NCI-H1092 treated with DMSO at 0.1 percent for 48 hours (cell line): Measurements from ENCODE around the gene RNF20.
A peak's percentile ranks its signal among the peaks of the same experiment; 100 is the strongest.
"Not testable (repeated sequence)": the region's sequence is repeated elsewhere in the genome, so short reads cannot be mapped to it uniquely, and the experiment has no call there.

ENCODE experiments used
- DNase-seq: peaks from one replicate; lab custom pipeline; 2025; lab: John Stamatoyannopoulos, UW

Gene RNF20

DNA sequence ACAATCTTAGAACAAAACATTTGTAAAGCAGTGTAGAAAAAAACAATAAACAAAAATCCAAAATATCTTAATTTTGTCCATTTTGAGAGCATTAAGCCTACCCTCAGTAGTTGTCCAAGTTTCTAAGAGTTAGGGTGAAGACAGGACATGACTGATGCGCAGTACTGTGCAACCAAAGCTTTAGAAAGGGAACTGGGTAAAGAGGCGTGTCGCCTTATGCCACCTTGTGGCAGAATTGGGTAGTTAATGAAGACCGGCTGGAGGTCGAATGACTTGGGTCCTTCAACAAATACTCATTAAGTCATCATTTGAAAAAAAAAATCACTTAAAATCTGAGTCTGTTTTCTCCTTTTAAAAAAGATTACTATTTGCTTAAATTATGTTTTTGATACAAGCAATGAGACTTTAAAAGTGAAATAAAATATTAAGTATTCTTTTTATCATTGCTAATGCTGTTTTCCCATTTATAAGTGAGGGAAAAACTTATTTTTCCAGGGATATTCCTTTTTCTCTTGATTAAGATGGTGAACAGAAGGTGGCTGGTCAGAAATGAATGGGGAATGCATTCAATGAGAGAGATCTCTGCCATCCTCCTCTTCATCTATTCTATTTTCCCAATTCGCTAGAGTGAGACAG lies 3.5 kb upstream of the RNF20 start:
- peak; percentile 74 for DNase-seq

DNA sequence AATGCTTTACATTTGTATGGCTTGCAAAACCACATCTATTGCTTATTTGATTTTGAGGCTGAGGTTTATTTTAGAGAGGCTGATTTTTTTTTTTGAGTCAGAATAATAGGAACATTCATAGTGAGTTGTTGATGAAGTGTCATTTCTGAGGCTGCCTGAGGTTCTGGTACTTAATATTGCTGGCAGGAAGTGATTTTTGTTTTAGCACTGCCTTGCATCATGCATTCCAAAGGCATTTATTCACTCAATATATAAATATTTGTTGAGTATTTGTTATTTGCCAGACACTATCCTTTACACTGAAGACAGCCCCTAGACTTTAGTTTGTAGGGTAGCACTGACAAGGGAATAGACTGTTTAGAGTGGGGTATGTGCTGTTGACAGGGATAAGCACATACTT lies 2.7 kb downstream of the RNF20 start:
- DNase-seq: no peak

DNA sequence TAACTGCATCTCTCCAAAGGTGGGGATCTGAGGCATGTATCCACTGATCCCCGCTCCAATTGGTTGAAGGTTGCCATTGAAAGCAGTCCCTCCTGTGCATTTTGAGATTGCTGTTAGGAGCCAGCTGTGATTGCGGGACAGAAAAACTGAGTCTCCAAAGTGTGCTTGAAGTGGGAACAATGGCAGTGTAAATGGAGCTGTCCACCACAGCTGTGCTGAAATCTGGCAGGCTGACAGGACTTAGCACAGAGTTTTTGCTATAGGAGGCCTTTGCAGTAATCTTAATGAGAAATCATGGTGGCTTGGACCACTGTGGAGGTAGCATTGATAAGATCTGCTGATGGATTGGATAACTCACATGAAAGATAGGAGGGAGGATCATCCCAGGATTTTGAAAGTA lies 3.3 kb downstream of the RNF20 start:
- DNase-seq: no peak

DNA sequence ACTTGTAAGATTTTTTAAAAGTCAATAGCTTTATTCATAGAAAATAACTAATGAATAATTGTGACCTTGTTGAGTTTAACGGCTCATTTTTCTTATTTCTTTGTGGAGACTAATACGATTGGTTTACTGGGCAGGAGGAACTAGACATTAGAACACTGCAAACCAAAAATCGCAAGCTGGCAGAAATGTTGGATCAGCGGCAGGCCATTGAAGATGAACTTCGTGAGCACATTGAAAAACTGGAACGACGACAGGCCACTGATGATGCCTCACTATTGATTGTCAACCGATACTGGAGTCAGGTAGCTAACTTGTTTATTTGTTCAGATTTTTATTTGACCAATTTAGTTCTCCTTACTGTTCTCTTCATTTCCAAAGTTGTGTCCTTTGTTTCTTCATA lies 6.4 kb downstream of the RNF20 start:
- DNase-seq: no peak

DNA sequence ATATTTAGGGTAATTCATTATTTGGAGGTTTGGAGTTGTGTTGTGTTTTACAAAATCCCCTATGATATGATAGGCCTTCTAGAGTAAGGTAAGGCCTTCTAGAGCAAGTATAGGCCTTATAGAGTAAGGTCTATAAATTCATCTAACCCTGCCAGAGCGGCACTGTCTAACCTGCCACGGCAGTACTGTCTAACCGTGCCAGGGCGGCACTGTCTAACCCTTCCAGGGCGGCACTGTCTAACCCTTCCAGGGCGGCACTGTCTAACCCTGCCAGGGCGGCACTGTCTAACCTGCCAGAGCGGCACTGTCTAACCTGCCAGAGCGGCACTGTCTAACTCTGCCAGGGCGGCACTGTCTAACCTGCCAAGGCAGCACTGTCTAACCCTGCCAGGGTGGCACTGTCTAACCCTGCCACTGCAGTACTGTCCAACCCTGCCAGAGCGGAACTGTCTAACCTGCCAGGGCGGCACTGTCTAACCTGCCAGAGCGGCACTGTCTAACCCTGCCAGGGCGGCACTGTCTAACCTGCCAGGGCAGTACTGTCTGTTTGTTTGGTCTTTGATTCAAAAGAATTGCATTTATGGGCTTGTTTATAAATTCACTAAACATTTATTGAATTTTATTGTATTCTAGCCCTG lies 9.6 kb downstream of the RNF20 start:
- DNase-seq: no peak

DNA sequence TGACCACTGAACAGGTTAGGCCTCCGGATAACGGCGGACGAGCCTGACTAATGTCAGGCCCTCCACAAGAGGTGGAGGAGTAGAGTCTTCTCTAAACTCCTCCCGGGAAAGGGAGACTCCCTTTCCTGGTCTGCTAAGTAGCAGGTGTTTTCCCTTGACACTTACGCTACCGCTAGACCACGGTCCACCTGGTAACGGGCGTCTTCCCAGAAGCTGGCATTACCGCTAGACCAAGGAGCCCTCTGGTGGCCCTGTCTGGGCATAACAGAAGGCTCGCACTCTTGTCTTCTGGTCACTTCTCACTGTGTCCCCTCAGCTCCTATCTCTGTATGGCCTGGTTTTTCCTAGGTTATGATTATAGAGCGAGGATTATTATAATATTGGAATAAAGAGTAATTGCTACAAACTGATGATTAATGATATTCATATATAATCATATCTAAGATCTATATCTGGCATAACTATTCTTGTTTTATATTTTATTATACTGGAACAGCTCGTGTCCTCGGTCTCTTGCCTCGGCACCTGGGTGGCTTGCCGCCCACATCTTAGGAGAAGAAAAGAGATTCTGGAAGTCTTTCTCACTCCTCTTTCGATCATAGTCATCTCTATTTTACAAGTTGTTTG lies 15.9 kb downstream of the RNF20 start:
- DNase-seq: not testable (repeated sequence)

DNA sequence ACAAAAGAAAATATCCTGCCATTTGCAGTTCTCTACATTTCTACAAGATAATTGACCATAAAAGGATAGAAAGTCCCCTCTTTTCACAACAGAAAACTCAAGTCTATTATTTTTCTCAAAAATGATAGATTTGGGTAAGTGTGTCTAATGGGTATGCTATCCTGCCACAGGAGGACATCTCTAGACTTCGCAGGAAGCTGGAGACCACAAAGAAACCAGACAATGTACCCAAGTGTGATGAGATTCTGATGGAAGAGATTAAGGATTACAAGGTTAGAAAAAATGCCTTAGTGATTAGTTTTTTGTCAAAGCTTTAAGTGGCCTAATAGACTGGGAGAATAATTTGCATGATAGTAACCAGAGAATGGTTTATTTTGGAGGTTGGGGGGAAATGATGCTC lies 28.1 kb downstream of the RNF20 start:
- DNase-seq: no peak

DNA sequence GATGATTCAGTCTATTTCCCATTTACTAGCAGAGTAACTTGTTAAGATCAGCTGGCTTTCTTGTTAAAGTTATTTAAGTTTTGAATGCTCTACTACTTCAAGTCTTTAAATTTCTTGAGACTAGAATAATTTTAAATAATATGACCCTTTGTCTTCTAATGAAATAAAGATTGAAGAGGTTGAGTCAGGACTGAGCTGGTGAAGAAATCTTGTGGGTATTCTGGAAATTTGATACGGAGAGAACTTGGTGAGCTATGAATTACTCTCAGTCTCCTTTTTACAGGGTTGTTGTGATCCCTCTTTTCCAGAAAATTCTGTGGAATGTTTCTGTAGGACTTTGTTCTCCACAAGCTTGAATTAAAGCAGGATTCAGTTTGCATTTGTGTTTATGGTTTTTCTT lies 29.3 kb downstream of the RNF20 start:
- DNase-seq: no peak

DNA sequence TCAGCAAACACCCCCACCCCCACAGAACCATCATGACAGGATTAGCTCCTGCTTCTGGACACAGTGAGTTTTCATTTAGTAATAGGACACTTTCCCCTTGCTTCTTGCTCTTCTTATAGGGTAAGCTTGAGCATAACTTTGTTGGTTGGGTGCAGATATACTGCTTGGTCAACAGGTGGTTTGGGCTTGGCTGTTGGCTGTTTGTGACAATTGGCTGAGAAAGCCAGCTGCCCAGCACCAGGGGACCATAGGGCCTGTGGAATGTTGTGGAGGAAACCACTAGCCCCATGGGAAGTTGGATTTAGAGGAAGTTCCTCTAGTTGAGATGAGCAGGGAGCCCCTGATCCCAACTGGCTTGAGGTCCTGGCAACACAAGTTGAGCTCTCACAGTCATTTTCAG lies 30.6 kb downstream of the RNF20 start:
- no peak for DNase-seq

DNA sequence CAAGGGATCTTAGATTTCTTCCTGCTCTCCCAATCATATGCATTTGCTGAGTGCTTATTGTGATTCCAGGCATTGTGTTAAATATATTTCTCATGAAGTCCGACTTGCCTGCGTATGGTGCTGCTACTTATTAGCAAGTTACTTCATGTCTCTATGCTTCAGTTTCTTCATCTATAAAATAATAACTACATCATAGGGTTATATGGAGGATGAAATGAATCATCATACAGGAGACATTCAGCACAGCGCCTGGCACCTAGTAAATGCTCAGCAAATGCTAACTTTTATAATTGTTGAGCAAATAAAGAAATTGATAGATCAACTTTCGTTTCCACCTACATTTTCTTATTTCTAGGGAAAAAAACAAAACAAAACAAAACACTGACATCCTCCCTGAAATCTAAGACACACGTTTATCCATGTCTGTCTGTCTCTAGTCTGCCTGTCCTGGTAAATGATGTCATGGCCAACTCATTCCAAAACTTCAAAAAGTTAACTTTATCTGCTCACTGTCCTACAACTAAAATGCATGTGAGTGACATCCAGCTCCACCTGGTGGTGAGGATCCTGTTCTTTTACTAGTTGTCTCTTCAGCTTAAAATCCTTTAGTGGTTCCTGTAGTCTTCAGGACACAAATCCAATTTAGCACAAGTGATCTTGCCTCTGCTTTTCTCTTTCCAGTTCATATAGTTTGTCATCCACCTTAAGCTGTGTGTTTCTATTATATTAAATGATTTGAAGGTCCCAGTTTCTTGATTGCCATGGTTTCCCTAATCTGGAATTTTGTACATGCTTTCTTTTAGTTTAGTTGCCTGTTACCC lies 33.5 kb downstream of the RNF20 start:
- no peak for DNase-seq

DNA sequence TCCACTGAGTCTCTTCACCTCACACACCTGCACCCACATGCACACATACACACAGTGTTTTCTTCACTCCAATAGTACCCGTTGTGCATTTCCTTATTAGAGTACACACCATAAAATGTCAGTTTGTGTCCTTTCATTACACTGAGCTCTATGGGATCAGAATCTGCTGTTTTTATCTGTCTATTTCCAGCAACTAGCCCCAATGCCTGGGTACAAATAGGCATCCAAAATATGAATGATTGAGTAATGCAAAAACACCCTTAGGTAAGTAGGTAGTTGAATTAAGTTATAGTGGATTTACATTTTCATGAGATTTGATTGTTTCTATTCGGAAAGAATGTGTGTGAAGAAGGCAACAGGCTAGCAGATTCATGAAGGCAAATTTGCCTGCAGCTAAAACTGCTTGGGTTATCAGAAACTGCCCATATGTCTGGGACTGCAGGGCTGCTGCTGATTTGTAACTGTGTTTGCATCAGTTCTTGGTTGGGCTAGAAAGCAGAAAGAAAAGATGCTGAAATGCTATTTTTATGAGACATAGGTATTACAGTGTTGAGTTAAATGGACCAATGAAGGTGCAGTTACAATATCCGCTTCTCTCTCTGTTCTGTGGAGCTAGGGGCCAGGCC lies 34.2 kb downstream of the RNF20 start:
- no peak for DNase-seq

DNA sequence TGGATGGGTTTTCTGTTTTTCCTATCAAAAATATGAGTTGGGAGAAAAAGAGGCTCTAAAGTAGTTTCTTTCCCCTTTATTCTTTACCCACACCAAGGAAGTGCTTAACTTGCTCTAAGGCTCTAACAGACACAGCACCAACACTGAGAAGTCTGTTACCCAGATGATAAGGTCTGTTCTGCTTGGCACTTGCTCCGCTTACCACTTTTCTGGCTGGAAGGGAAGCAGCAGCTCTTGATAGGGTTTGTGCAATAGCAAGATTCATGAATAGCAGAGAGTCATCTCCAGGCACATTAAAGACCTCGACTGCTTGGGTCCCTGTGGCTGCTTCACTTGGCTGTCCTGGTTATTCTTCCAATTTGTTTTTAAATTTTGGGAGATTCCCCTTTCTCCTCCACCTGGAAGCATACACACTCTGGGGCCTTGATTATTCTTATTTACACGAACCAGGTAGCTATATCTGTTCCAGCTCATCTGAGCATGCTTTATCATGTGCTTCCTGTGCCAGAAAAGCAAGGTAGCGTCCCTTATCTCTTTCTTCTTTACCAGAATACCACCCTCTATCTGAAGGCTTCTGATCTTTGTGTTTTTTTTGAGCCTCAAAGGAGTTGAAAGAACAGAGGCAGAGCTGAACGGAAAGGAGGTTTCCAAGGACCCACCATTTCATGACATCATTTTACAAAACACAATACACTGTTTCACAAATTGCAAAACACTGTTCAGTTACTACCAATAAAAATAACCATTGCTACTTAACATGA lies 36.3 kb downstream of the RNF20 start:
- no peak for DNase-seq

DNA sequence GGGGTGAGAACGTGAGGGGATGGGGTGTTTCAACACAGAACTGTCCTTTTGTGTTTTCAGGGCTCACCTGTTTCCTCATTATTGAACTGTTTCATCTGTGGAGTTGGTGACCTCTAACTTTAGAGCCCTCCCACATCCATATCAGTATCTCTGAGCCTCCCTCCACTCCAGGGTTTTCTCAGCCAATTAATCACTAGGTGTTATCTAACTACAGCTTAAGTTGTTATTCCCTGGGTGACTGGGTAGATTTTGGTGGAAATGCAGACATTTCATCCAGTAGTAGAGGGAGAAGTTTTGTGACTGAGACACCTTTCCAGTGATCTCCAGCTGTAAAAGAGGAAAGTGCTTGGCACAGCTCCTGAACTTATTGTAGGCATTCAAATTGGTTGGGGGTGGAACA lies 37.5 kb downstream of the RNF20 start:
- DNase-seq: no peak

DNA sequence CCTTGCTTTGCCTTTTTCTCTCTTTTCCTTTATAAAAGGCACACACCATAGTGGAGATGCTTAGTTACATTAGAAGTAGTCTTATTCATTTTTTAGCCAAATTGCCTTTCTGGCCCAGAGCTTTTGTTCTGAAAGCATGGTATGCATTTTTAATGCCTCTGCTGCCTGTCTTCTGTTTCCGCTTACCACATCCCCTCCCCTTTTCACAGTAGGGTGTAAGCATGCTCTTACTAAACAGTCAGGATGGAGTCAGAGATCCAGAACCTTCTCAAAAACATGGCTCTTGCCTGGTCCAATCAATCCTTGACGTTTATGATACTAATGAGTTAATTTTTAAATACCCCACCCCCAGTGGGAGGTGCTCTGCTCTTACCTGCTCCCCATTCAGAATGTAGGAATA lies 38.7 kb downstream of the RNF20 start:
- no peak for DNase-seq

DNA sequence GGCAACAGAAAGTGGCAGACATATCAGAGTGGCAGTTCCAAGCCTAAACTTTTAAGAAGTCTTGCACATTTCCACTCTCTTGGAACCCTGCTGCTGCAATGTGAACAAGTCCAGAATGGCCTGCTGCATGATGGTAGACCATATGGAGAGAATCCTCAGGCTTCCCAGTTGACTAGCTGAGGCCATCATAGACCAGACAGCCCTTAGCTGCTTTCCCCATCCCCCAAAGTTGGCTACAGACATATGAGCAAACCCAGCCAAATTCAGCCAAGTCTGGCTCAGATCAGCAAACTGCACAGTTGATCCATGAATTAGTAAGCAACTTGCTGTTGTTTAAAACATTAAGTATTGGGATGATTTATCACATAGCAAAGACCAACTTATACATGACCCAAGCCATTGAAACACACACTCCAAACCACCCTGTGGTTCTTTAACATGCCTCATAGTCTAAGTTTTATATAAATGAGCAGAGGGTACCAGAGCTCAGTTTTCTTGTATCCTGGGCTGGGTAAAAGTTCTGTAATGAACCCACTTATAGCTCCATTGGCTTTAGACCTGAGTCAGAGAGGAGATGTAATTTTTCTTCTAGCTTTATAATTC lies 41.2 kb downstream of the RNF20 start:
- no peak for DNase-seq

DNA sequence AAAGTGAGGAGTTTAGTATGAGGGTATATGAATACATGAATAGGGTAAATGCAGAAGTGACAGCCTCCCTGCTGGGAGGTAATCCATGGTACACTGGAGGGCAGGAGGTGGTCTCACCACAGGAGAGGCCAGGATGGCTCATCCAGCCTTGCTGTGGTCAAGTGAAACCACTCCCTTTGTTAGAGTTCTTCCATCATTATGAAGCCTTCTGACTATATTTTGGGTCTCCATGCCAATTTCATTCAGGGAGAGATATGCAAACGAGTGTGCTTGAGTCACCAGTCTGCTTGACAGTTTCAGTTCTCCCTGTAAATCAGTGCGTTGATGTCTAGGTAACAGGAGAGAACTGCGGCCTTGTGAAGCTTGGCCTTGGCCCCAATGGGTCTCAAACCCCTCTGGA lies 44.7 kb downstream of the RNF20 start:
- DNase-seq: no peak

DNA sequence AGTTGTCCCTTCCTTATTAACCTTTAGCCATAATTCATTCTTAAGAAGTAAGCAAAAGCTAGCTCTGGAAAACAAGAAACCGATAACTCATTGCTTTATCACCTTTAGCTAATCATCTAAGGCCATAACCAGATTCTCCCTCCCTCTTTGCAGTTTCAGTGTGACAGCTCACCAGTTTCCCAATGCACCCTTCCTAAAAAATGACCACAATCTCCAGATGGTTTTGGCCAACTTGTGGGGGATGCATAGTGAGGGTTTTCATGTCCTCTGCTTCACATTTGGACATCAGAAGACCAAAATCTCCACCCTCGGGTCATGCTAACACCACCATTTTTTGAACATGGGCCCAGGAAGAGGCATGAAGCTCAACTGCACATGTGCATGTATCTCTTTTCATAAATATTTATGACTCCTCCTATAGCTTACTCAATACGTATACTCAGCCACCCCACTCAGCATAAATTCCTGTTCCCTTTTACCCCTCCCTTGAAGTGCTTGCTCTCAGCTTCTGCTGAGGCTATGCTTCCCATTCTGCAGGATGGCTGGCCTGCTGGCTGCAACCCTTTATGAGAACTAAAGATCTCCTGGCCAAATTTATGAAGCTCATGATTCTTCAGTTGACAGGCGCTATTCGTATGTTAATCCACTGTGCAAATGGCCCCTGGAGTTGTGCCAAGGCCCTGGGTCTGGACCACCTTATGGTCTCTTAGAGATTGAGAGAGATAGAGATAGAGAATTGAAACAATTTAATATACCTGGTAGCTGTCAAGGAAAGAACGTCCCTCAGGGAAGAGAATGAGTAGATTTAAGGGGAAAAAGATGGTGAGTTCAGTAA lies 46.3 kb downstream of the RNF20 start:
- DNase-seq: no peak

DNA sequence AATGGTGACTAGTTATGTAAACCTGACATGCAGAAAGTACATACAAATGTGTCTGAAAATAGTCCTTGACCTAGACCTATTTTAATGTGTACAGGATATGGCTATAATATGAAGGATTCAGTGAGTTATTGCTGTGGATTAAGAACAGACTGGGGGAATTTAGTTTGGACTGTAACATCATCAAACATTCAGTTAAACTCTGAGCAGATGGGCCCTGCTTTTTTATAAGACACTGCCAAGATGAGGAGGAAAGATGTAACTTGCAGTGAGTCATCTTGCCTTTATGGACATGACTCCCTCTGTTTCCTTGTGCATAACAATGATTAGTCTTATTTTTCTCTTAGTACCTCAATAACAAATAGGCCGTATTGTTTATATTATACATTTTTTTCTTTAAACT lies 48.9 kb downstream of the RNF20 start:
- DNase-seq: no peak

DNA sequence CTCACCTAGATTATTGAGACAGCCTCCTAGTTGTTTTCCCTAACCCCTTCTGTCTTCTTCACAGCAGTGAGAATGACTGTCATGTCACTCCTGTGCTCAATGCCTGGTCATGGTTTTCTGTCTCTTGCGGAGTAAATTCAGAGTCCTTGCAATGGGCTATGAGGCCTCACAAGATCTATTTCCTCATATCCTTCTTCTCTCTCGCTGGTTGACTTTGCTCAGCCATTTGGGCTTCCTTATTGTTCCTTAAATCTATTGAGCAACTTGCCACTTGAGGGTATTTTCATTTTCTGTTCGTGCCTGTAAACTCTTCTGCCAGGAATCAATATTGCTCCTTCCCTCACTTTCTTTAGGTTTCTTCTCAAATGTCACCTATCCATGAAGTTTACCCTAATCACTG lies 52.1 kb downstream of the RNF20 start:
- DNase-seq: no peak

DNA sequence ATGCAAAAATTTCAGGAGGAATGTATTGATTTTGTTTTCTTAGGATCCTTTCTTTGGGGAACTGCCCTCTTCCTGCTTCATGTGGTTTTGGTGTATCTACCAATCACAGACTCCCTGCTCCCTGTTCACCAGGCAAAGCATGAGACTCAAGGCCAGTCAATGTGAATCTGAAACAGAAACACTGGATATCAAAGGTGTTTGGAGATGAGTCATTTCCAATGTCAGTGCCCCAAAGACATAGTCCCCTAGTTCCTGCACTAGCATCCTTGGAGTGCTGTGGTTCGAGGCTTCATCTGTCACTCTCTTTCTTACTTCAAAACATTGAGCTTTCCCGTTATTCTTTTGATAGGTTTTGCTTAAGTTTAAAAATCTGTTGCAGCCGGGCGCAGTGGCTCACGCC lies 53.0 kb downstream of the RNF20 start:
- no peak for DNase-seq
